ENCODE measurements around the gene SDF2L1.
"Not testable (repeated sequence)": the region's sequence is repeated elsewhere in the genome, so short reads cannot be mapped to it uniquely, and the experiment has no call there.

Gene SDF2L1

DNA sequence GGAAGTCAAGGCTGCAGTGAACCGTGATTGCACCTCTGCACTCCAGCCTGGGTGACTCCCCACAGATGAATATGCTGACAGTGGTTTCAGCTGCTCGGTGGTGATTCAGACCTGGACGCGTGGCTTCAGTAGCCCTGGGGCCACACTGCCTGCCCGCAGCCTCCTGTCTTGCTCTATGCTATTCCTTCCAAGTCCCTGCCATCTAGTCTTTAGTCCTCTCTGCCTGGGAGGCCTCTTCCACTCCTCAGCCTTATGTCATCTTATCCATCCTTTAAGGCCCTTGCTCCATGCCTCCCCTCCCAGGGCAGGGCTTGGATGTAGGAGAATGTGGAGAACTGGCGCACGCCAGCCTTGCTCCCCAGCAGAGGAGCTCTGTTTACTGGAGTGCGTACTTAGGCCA, 35.3 kb upstream of the SDF2L1 start:
- Histone ChIP-seq H3K9me3 (no peaks in the 10 kb centered on the region), H3K27ac (no peak overlapping the region), H3K4me1 (ENCODE audit: control insufficient read depth in 1 of 2, insufficient read depth in 1 of 2, low read depth in 1 of 2, low read length in 1 of 2) (peaks cover 26 to 31% of the 10 kb centered on the region in 2 experiments), H3K36me3 (peaks cover 13% of the 10 kb centered on the region), H3K27me3 (no peaks in the 10 kb centered on the region), H3K4me3 (ENCODE audit: low read depth in 1 of 2, low read length in 1 of 2) (no peak overlapping the region)
- no peak for TF ChIP-seq CTCF (IDR thresholded peaks at IDR 0.05)

- H3K9me3 ChIP-seq; H3K27me3 ChIP-seq; H3K4me3 ChIP-seq (ENCODE audit: low read depth in 1 of 2, low read length in 1 of 2); H3K27ac ChIP-seq: not testable (repeated sequence)
- H3K36me3 ChIP-seq, result peaks cover 36% of the 10 kb centered on the region
- H3K4me1 ChIP-seq (ENCODE audit: control insufficient read depth in 1 of 2, insufficient read depth in 1 of 2, low read depth in 1 of 2, low read length in 1 of 2), result peaks cover 13 to 21% of the 10 kb centered on the region in 2 experiments
Measured at GRCh38 chr22:21609556-21610157, 32.4 kb upstream of the SDF2L1 start.

DNA sequence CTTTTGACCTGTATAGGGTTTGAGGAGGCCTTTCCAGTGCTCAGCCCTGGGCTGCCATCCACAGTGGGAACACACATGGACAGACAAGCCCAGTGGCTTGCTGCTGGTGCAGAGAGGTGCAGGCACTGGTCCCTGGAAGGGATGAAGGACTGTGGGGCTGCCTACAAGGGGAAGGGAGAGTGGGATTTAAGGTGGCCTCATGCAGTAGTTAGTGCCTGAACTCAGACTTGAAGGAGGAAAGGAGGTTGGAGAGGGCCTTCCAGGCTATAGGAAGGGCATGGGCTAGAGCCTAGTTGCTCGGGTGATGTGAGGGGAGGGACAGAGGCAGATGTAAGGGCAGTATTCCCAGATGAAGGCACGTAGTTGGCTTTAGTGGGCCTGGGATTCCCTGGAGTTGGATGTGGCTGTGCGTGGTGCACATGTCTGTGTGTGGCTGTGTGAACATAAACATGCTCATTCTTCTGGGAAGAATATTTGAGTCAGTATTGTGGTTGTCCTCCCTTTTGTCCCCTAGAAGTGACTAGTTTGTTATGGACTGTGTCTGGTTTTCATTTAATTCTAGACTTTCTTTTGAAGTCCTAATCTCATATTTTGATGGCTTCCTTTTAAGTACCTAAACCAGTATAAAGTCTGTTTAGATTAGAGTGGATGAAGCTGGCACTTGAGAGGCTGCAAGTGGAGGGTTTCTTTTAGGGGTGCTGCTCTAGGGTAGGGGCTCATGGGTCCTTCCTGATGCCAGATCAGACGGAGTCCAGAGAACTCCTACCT, 30.7 kb upstream of the SDF2L1 start:
- Histone ChIP-seq H3K4me3 (ENCODE audit: low read depth in 1 of 2, low read length in 1 of 2) (no peak overlapping the region), H3K27me3 (no peaks in the 10 kb centered on the region), H3K27ac (no peak overlapping the region), H3K4me1 (ENCODE audit: control insufficient read depth in 1 of 2, insufficient read depth in 1 of 2, low read depth in 1 of 2, low read length in 1 of 2) (peaks cover 8 to 10% of the 10 kb centered on the region in 2 experiments), H3K36me3 (peaks cover 46% of the 10 kb centered on the region), H3K9me3 (no peaks in the 10 kb centered on the region)
- TF ChIP-seq CTCF (IDR thresholded peaks at IDR 0.05), result no peak

GRCh38 chr22:21612858-21613257, 29.2 kb upstream of the SDF2L1 start:
- no peaks in the 10 kb centered on the region for H3K9me3 ChIP-seq
- no peak for TF ChIP-seq CTCF (IDR thresholded peaks at IDR 0.05)
- H3K27me3 ChIP-seq, result no peaks in the 10 kb centered on the region
- peaks cover 7 to 8% of the 10 kb centered on the region in 2 experiments for H3K4me1 ChIP-seq (ENCODE audit: control insufficient read depth in 1 of 2, insufficient read depth in 1 of 2, low read depth in 1 of 2, low read length in 1 of 2)
- H3K4me3 ChIP-seq (ENCODE audit: low read depth in 1 of 2, low read length in 1 of 2), result no peak overlapping the region
- peaks cover 46% of the 10 kb centered on the region for H3K36me3 ChIP-seq
- H3K27ac ChIP-seq, result no peak overlapping the region

- no peaks in the 10 kb centered on the region for H3K9me3 ChIP-seq
- H3K27me3 ChIP-seq, result no peaks in the 10 kb centered on the region
- H3K36me3 ChIP-seq, result peaks cover 46% of the 10 kb centered on the region
- H3K27ac ChIP-seq, result no peak overlapping the region
- H3K4me3 ChIP-seq (ENCODE audit: low read depth in 1 of 2, low read length in 1 of 2), result no peak overlapping the region
- no peak for TF ChIP-seq CTCF (IDR thresholded peaks at IDR 0.05)
- H3K4me1 ChIP-seq (ENCODE audit: control insufficient read depth in 1 of 2, insufficient read depth in 1 of 2, low read depth in 1 of 2, low read length in 1 of 2), result no peaks in the 10 kb centered on the region
Measured at GRCh38 chr22:21613553-21614233, 28.4 kb upstream of the SDF2L1 start.

DNA sequence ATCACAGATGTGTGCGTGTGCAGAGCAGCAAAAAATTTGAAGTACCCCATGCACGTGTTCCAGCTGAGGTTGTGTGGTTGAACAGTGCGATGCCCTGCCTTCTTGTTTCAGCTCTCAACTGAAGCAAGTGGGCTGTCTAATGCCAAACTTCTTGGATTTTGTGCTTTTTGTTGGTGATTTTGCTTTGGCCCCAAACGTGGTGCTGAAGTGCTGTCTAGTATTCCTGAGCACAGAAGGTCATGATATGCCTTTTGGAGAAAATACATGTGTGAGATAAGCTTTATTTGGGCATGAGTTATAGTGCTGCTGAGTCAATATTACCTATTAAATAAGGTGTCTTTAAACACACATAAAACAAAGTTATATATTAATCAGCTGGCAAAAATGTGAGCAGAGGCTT, 26.4 kb upstream of the SDF2L1 start:
- peaks cover 47% of the 10 kb centered on the region for H3K36me3 ChIP-seq
- H3K27ac ChIP-seq, result no peak overlapping the region

GRCh38 chr22:21617337-21617736, 24.8 kb upstream of the SDF2L1 start:
- not testable (repeated sequence) for H3K27ac ChIP-seq; H3K9me3 ChIP-seq; H3K4me3 ChIP-seq (ENCODE audit: low read depth in 1 of 2, low read length in 1 of 2); H3K27me3 ChIP-seq
- Histone ChIP-seq H3K36me3 (peaks cover 33% of the 10 kb centered on the region), H3K4me1 (ENCODE audit: control insufficient read depth in 1 of 2, insufficient read depth in 1 of 2, low read depth in 1 of 2, low read length in 1 of 2) (peaks cover 16 to 19% of the 10 kb centered on the region in 2 experiments)

More for the DNA sequence above, 26.4 kb upstream of the SDF2L1 start:
- H3K9me3 ChIP-seq, result no peaks in the 10 kb centered on the region
- H3K4me3 ChIP-seq (ENCODE audit: low read depth in 1 of 2, low read length in 1 of 2), result no peak overlapping the region
- H3K27me3 ChIP-seq, result no peaks in the 10 kb centered on the region
- peaks cover 2 to 4% of the 10 kb centered on the region in 2 experiments for H3K4me1 ChIP-seq (ENCODE audit: control insufficient read depth in 1 of 2, insufficient read depth in 1 of 2, low read depth in 1 of 2, low read length in 1 of 2)
- TF ChIP-seq CTCF (IDR thresholded peaks at IDR 0.05), result no peak

All from neutrophil (primary cell).